Anterior cingulate cortex (tissue), 58 donors: ENCODE measurements around the gene NOXRED1.
"Not testable (repeated sequence)": the region's sequence is repeated elsewhere in the genome, so short reads cannot be mapped to it uniquely, and the experiment has no call there.

Experiments
- DNase-seq, 58 donors: peaks; one replicate each; lab custom pipeline; 2025; lab: John Stamatoyannopoulos, UW

NOXRED1 gene

DNA sequence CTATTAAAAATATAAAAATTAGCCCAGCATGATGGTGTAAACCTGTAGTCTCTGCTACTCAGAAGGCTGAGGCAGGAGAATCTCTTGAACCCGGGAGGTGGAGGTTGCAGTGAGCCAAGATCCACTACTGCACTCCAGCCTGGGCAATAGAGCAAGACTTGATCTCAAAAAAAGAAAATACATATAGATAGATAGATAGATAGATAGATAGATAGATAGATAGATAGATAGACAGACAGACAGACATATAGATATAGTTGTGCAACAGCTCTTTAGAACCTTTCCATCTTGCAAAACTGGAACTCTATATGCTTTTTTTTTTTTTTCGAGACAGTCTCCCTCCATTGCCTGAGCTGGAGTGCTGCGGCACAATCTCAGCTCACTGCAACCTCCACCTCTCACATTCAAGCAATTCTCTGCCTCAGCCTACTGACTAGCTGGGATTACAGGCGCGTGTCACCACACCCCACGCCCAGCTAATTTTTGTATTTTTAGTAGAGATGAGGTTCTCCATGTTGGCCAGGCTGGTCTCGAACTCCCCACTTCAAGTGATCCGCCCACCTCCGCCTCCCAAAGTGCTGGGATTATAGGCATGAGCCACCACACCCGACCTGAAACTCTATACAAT is 7.8 kb downstream of the NOXRED1 start:
- not testable (repeated sequence) for DNase-seq

DNA sequence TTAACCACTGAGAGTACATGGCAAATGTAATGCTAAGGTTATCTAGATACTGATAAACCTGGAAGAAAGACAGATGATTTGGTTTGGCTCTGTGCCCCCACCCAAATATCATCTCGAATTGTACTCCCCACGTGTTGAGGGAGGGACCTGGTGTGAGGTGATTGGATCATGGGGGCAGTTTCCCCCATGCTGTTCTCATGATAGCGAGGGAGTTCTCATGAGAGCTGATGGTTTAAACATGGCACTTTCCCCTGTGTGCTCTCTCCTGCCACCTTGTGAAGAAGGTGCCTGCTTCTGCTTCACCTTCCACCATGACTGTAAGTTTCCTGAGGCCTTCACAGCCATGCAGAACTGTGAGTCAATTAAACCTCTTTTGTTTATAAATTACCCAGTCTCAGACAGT is 14.2 kb downstream of the NOXRED1 start:
- DNase-seq = no peak

DNA sequence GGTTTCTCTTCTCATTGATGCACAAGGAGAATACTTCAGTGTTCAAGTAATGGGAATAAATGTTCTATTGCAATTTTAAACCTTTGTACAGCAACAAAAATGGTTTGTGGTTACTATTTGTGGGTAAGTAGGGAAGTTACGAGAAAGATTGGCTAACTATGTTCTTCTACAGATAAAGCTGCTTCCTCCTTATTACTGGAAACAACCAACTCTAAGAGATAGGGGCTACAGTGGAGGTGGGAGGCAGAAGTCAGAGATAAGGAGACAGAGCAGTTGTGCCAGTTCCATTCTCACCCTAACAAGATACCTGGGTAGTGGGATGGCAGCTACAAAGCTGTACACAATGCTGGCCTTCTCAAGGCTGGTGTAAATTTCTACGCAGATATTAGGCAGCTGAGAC is 16.2 kb downstream of the NOXRED1 start:
- DNase-seq = no peak

DNA sequence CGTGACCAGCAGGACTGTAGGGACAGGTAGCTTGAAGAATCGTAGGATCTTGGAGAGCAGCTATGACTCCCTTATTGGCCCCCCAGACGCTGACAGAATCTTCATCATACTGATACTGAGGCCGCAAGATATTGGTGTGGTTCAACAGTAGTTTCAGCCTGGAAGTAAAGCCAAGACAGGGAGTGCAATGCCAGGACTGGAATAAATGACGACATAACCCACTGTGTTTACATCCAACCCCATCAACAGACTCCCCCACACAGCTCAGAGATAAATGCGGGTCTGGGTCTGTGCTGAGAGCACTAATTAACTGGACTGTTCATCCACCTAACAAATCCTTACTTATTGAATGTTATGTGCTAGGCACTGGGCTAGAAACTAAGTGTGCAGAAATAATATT is 16.6 kb downstream of the NOXRED1 start:
- peak in 1 of 58 donors; percentile 1 for DNase-seq

DNA sequence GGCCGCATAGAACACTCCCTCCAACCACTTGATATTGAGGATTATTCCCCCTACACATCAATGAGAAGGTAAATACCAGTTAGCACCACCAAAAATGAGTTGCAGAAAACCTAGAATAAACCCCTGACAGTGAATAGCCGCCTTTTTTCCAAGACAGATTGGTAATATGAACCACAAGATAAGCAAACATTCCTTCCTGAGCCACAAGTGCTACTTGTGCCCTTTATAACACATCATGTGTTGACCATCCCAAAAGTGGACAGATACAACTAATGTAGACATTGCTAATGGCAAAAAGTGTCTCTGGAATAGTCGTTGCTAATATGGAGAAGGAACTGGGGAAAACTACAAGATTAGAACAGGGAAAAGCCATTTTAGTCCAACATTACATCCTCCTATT is 17.2 kb downstream of the NOXRED1 start:
- no peak for DNase-seq

DNA sequence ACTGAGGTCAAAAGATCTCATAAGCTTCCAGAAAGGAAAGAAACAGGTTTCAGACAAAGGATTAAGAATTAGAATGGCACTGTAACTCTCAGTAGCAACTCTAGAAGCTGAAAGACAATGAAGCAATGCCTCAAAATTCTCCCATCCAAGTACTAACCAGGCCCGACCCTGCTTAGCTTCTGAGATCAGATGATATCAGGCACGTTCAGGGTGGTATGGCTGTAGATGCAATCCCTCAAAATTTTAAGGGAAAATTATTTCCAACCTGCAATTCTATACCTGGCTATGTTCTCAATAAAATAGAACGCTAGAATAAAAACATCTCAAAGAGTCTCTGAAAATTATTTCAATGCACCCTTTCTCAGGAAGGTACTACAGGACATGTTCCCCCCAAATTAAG is 19.6 kb downstream of the NOXRED1 start:
- DNase-seq = no peak

DNA sequence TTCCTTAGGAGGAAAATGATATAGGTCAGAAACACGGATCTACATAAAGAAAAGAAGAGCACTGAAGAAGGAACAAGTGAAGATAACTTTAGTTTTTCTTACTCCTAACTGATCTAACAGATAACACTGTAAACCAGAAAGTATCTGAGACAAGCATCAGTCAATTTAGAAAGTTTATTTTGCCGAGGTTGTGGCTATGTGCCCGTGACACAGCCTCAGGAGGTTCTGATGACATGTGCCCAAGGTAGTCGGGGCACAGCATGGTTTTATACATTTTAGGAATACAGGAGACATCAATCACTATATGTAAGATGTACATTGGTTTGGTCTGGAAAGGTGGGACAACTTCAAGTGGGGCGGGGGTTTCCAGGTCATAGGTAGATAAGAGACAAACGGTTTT is 23.1 kb downstream of the NOXRED1 start:
- no peak for DNase-seq

DNA sequence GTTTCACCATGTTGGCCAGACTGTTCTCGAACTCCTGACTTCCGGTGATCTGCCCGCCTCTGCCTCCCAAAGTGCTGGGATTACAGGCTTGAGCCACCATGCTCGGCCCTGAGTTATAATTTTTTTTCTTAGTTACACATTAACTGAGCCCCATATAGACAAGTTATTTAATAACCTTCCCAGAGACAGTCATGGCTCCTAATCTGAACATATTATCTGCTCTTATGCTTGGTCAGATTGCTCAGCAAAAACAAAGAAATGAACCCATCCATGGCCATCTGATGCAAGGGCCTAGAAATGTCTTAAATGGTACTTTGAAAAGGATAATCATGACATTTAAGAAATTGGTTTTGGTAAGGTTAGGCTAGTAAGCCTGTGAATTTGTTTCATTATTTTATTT is 33.1 kb downstream of the NOXRED1 start:
- no peak for DNase-seq

DNA sequence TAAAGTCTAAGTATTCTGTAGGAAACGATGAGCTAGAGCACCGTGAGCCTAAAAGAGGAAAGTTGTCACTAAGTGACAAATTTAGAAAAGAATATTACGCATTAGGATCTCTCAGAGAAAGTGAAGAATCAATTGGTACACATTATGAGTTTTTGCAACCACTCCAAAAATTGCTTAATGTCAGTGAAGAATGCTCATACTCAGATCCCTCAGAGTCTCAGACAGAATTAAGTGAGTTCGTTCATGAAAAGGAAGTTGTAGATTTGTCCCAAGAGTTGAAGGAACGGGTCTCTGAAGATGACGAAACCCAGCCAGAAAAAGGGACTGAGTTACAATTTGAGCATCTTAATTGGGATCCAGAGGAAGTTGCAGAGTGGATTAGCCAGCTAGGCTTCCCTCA is 44.6 kb downstream of the NOXRED1 start:
- DNase-seq = no peak

DNA sequence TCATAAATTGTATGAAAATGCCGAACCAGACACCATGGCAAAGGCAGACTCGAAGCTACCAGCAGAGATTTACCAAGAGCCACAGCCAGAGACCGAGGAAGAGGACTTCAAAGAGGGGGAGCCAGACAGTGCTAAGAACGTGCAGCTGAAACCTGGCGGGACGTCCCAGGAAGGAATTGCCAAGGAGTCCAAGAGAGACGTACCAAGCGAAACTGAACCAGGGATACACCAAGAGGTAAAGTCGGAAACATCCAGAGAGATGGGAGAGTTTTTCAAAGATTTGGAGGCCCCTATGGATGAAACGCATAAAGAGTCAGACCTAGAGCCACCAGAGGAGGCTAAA is 45.9 kb downstream of the NOXRED1 start:
- no peak for DNase-seq

DNA sequence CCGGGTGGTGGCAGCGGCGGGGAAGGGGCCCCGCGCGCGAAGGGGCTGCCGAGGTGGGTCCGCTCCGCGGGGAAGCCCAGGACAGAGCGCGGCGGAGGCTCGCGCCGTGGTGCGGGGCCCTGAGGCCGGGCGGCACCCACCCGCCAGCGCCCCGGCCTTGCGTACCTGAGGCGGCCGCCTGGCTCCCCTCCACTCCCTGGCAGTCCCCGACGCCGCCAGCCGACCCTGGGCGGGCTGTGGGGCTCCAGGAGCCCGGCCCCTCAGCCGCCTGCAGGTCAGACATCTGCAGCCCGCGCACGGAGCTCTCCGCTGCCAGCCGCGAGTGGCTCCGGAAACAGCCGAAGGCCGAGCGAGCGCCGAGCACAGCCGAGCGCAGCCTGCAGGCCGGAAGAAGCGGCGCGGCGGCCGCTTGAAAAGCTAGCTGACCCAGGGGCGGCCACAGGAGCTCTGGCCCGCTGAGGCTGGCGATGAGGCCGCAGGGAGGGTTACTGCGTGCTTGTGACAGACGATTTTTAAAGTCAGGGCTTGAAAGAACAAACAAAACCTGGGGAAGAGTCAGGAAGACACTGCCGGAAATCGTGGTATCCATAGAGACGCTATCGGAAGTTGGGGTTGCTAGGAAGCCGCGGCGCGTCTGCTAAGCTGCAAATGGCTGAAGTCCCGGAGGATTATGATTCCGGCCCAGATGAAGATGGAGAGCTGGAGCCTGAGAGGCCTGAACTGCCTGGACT is 46.4 kb downstream of the NOXRED1 start, which contains the start of the genes SAMD15 and TMED8:
Gene SAMD15 (plus strand): TSS at position 609 of the 731 bp plus-strand sequence. CDS start 40 bp downstream, at position 649.
Gene TMED8 (minus strand): TSS at position 324 of the 731 bp plus-strand sequence. CDS start 41 bp downstream, at position 283.
- peak in 57 of 58 donors; percentile 49 to 93 (median 82) for DNase-seq

DNA sequence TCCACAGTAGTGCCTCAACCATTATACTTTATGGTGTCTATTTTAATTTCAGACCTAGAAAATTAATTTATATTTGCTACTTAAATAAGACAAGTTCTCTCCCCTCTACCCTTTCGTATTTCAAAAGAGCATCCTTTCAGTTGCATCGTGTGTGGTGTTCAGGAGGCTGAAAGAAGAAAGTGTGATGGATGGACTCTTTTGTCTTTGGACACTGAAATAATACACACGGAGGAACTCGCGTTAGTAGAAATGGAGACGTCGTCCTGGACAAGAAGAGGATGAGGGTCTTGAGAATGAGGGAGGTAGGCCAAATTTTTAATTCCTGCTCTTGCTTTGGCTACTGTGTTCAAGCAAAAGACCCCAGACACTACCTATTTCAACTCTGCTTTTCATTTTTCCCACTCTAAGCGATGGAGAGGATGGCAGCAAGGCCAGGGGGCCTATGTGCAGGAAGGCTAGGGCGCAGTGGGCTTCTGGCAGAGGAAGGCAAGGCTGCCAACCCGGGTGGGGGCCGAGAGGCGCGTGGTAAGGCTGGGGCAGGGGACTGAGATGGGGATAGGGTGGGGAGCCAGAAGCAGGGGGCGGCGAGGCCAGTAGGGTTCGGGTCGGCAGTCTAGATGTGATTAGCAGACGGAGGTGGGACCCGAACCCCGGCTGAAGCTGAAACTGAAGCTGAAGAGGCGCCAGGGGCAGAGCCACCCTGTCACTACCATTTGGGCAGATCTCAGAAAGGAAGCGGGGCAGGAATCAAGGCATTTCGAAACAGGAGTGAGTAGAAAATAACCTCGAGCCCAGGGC is 47.2 kb downstream of the NOXRED1 start:
- DNase-seq = peak in 30 of 58 donors; percentile 0 to 69 (median 28)

DNA sequence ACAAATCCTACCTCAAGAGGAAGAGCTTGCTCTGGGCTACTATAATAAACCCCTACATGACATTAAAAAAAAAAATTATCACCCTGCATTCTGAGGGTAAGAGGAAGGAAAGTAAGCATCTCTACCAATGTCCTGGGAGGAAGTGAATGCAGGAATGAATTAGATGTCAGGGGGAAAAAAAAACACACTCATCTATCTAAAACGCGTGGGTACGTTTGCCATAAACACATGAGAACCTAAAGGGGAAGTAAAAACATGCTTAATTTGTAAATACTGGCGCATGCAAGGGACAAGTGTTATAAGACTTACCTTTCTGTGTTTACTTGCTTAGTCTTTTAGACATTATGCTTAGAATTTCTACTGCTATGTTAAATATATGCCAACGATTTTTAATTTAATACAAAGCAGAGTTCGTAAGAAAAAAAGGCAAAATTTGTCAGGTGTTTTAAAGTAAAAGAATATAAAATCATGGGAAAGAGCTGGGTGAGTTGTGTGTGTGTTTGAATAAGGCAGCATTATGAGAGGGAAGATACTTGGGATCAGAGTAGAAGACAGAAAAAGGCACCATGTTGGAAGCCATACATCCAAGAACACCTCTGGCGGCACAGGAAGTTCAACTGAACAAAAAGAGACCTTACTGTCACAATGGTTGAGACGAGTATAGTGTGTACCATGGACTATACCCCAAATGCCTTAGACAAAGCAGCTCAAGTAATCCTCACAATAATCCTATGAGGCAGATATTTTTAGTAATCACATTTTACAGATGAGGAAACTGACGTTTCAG is 48.0 kb downstream of the NOXRED1 start:
- DNase-seq = no peak

DNA sequence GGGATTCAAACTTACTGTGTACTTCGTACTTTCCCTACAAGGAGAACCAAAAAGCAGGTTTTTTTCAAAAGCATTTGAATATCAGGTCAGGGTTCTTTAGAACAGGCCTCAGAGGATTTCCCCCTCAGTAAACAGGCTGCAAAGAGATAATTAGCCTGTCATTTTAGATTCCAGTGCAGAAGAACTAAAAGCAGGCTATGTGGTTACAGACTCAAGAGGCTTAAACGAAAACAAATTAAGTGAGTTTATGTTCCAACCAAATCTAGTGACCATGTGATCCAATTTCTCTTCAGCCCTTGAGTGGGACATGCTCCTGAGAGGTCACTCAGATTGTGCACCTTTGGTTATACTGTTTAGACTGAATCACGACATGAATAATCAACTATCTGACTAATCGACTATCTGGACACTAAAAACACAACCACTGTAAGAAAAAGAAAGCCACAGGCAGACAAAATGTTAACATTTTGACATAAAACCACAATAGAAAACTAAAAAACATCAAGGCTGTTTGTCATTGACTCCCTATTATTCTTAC is 51.0 kb downstream of the NOXRED1 start:
- no peak for DNase-seq

DNA sequence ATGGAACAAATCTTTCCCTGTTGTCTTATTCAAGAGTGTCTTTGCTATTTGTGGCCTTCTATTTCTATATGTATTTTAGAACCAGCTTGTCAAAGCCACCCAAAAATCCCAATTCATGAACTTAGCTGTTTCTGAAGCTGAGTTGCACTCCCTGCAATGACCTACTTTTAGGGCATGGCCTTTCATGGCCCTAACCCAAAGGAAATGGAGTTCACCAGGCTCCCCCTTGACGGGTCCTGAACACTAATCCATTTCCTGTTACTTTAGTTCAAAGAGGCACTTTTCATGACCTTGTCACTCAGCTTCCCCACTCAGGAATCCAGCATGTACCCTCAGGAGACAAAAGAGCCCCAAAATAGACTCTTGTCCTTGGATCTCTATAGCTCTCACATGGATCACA is 54.0 kb downstream of the NOXRED1 start:
- no peak for DNase-seq

DNA sequence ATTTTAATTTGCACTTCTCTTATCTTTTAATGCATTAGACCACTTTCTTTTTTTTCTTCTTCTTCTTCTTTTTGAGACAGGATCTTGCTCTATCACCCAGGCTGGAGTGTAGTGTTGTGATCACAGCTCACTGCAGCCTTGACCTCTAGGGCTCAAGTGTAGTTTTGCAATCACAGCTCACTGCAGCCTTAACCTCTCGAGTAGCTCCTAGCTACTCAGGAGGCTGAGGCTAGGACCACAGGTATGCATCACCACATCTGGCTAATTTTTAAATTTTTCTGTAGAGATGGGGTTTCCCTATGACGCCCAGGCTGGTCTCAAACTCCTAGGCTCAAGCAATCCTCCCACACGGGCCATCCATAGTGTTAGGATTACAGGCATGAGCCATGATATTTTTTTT is 59.2 kb downstream of the NOXRED1 start:
- no peak for DNase-seq

DNA sequence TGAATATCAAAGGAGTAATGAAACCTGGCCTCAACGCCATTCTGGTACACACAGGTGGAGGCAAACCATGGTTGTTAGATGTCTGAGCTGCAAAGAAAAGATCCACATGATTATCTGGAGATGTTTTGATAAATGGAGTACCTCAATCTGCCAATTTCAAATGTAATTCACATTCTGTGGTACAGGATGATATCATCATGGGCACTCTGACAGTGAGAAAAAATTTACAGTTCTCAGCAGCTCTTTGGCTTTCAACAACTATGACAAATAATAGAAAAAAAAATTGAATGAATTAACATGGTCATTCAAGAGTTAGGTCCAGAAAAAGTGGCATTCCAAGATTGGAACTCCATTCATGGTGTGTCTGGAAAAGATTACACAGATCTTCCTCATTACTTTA is 63.7 kb downstream of the NOXRED1 start:
- DNase-seq = no peak

DNA sequence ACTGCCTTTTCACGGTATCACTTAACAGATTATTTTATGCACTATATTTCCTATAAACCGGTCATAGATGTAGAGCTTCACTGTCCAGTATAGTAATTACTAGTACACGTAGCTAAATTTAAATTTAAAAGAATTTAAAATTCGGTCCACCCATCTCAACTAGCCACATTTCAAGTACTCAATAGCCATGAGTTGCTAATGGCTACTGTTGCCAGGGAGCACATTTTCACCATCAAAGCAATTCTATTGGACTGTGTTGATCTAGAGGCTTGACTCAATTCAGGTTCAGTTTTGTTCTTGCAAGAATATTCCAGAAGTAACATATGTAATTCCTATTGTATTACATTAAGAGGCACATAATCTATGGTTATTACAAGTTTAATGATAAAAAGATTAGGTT is 66.4 kb downstream of the NOXRED1 start:
- no peak for DNase-seq

DNA sequence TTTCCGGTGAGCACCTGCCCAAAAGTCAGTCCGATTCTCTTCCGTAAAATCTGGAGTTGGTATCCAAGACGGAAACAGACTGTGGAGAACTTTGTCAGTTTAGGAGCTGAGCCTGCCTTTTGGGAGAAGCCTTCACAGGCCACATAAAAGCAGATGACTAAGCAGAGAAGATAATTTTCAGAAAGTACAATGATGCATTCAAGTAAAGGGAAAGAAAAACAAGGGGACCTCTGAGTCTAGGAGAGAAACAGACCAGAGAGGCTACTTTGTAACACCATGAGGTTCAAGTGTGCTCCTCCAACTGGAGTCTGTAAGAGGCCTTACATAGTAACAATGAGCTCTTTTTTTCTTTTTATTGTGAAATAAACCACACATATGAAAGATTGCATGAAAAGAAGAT is 67.5 kb downstream of the NOXRED1 start:
- no peak for DNase-seq

DNA sequence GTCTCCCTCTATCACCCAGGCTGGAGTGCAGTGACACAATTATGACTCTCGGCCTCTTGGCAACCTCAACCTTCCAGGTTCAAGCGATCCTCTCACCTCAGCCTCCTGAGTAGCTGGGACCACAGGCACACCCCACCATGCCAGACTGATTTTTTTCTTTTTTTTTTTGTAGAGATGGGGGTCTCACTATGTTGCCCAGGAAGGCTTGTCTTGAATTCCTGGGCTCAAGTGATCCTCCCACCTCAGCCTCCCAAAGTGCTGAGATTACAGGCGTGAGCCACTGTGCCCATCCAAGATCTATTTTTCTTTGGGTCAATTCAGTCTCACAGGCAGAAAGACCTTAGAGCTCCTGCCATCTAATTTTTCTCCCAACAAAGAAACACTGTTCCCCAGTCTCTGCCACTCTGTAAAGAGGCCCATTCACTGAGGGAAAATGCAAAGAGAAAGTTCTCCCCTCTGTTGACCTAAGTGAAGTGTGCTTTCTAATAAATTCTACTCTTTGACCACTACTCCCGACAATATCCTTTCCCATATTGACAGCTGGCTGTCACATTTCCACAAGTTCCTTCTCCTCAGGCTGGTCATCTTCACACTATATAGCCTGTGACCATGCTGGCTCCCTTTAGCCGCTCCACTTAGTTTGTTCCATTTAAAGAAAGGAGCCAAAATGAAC is 69.7 kb downstream of the NOXRED1 start:
- DNase-seq = peak in 1 of 58 donors; percentile 64
